OCI-M2 (cell line): ENCODE measurements around the gene EMCN.

ENCODE experiments used
- DNase-seq: peaks from one replicate; lab custom pipeline; 2025; ENCODE audit not compliant: unreplicated experiment; lab: John Stamatoyannopoulos, UW

Gene EMCN

GRCh38 chr4:100493756-100494155, 24.1 kb downstream of the EMCN start:
- no peak for DNase-seq

GRCh38 chr4:100492129-100492528, 25.7 kb downstream of the EMCN start:
- DNase-seq: no peak

- DNase-seq: no peak
These were observed 28.5 kb downstream of the EMCN start for GRCh38 chr4:100489305-100489704.

- DNase-seq: no peak
These were observed 31.3 kb downstream of the EMCN start for GRCh38 chr4:100486496-100486895.

- no peak for DNase-seq
These were observed 34.0 kb downstream of the EMCN start for GRCh38 chr4:100483796-100484195.

- DNase-seq: no peak
These were observed 37.9 kb downstream of the EMCN start for GRCh38 chr4:100479971-100480370.

- DNase-seq: no peak
These were observed 48.3 kb downstream of the EMCN start for GRCh38 chr4:100469555-100469954.

- DNase-seq: no peak
These were observed 51.3 kb downstream of the EMCN start for GRCh38 chr4:100466501-100466900.

GRCh38 chr4:100461807-100462605, 55.8 kb downstream of the EMCN start:
- no peak for DNase-seq

GRCh38 chr4:100450449-100450848, 67.4 kb downstream of the EMCN start:
- DNase-seq: no peak

- DNase-seq: no peak
These were observed 86.4 kb downstream of the EMCN start for GRCh38 chr4:100431416-100431815.

- no peak for DNase-seq
These were observed 87.4 kb downstream of the EMCN start for GRCh38 chr4:100430451-100430850.

- no peak for DNase-seq
These were observed 88.2 kb downstream of the EMCN start for GRCh38 chr4:100429616-100430015.

- no peak for DNase-seq
These were observed 89.8 kb downstream of the EMCN start for GRCh38 chr4:100428051-100428450.

GRCh38 chr4:100424376-100424775, 93.4 kb downstream of the EMCN start:
- DNase-seq: no peak

- DNase-seq: no peak
These were observed 94.9 kb downstream of the EMCN start for GRCh38 chr4:100422894-100423293.

- no peak for DNase-seq
These were observed 96.4 kb downstream of the EMCN start for GRCh38 chr4:100421361-100421978.

- no peak for DNase-seq
These were observed 97.3 kb downstream of the EMCN start for GRCh38 chr4:100420571-100420970.

- no peak for DNase-seq
These were observed 100.3 kb downstream of the EMCN start for GRCh38 chr4:100417565-100417964.

GRCh38 chr4:100414016-100414790, 103.6 kb downstream of the EMCN start:
- no peak for DNase-seq

- no peak for DNase-seq
These were observed 126.0 kb downstream of the EMCN start for GRCh38 chr4:100391863-100392262.

GRCh38 chr4:100391086-100391485, 126.7 kb downstream of the EMCN start:
- DNase-seq: no peak
